Measurements from ENCODE around the gene SH3RF3. TPM values are rescaled to one million over a fixed set of nuclear protein-coding genes. Genes with fewer than 3 reads are reported as not detected.

SH3RF3 gene
- total RNA-seq, 1 experiment from 2014 or later: not detected

- TF ChIP-seq POLR2AphosphoS5 (IDR thresholded peaks at IDR 0.05; ENCODE audit: low read depth, low read length) (no peak), ELF1 (IDR thresholded peaks at IDR 0.05; ENCODE audit: borderline replicate concordance, low read depth) (no peak), CBX3 (IDR thresholded peaks at IDR 0.05; ENCODE audit: low read depth) (no peak), YY1 (IDR thresholded peaks at IDR 0.05; ENCODE audit: extremely low read depth, insufficient replicate concordance, low read depth, low read length) (no peak), SP1 (IDR thresholded peaks at IDR 0.05; ENCODE audit: low read depth) (no peak), JUND (IDR thresholded peaks at IDR 0.05) (no peak), CEBPB (IDR thresholded peaks at IDR 0.05; ENCODE audit: low read depth) (no peak), ZBTB33 (IDR thresholded peaks at IDR 0.05; ENCODE audit: extremely low read depth, insufficient replicate concordance, low read length) (no peak), EZH2phosphoT487 (IDR thresholded peaks at IDR 0.05; ENCODE audit: borderline replicate concordance) (no peak), REST (IDR thresholded peaks at IDR 0.05; ENCODE audit: low read depth) (no peak), MAX (IDR thresholded peaks at IDR 0.05) (no peak), RAD21 (IDR thresholded peaks at IDR 0.05; ENCODE audit: low read depth) (no peak), ATF3 (IDR thresholded peaks at IDR 0.05) (no peak), ZFX (IDR thresholded peaks at IDR 0.05) (no peak), SRF (IDR thresholded peaks at IDR 0.05; ENCODE audit: low read depth) (no peak), FOSL1 (IDR thresholded peaks at IDR 0.05; ENCODE audit: low read depth) (no peak), POLR2A (IDR thresholded peaks at IDR 0.05; ENCODE audit: borderline replicate concordance, extremely low read depth, insufficient read depth, insufficient read length) (no peak)
- CTCF ChIA-PET: no interaction called here
Observed at GRCh38 chr2:109105113-109105512, 23.9 kb upstream of the SH3RF3 start.

More at GRCh38 chr2:109105113-109105512, 23.9 kb upstream of the SH3RF3 start:
- Histone ChIP-seq H2AFZ (ENCODE audit: low read depth, low read length, poor library complexity, severe bottlenecking) (no peak overlapping the region), H3K36me3 (ENCODE audit: control insufficient read depth in 1 of 2, insufficient read depth in 2 of 2, low read length in 2 of 2) (no peaks in the 10 kb centered on the region), H3K4me1 (ENCODE audit: control insufficient read depth in 1 of 2, insufficient read depth in 2 of 2, low read length in 2 of 2) (no peaks in the 10 kb centered on the region), H4K20me1 (ENCODE audit: insufficient read depth) (no peaks in the 10 kb centered on the region), H3K9me3 (ENCODE audit: control insufficient read depth in 1 of 2, insufficient read depth in 1 of 2, low read depth in 1 of 2, low read length in 2 of 2) (no peaks in the 10 kb centered on the region), H3K27me3 (ENCODE audit: insufficient read depth, low read length) (no peaks in the 10 kb centered on the region), H3K4me2 (ENCODE audit: low read length) (no peak overlapping the region), H3K9ac (ENCODE audit: low read length) (no peak overlapping the region), H3K27ac (ENCODE audit: low read depth, low read length) (no peak overlapping the region), H3K4me3 (replicated peaks in 1 of 2; ENCODE audit: low read depth in 1 of 2, low read length in 2 of 2) (no peak overlapping the region), H3K79me2 (ENCODE audit: insufficient read depth, low read length) (no peaks in the 10 kb centered on the region), H3K9me2 (ENCODE audit: insufficient read depth) (no peaks in the 10 kb centered on the region)
- ChIA-PET POLR2A (no interaction called here), RAD21 (ENCODE audit: low non-redundant PET in 1 of 2, low total read pairs in 2 of 2, uncharacterized antibody in 2 of 2, unreplicated experiment in 2 of 2) (no interaction called here)
- ATAC-seq (no peak), DNase-seq (ENCODE audit: low read depth, low spot score) (no peak)
- intact Hi-C loops (cut with micrococcal nuclease): no loop called here
- BruUV-seq (replicated peaks): no TSS peak

Measured in HCT116 (cell line).